Measurements from ENCODE around the gene NTSR1.

The NTSR1 gene

DNA sequence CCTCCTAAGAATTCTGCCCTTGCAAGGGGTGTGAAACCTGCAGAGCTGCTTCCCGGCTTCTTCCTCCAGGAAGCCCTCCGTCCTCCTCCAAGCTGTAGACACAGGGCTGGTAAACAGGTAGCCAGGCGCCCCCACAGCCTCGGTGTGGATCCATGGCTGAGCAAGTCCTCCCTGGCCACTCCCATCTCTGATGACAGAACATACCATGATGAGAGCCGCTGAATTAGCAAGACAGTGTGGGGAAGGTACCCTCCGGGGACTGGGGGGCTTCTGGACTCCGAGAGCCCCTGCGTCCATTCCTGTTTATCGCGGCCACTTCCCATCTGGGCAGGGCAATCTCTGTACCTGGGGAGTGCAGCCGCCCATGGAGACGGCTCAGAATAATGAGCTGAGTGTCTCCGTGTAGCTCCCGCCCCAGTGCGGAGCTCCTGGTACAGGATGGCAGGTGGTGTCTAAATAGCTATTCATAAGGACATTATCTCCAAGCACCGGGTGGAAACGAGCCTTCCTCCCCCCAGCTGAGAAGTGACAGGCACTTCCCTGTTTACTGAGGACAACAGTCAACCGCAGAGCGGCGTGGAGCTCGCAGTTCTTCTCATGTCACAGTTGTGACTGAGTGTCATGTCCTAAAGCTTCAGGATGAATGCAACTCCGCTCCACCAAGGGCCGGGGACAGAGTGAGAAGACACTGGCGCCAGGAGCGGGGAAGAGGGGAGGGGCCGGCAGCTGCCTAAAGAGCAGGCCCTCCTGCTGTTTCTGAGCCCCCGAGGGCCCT lies 22.7 kb upstream of the NTSR1 start:
- TF ChIP-seq TAF1 (IDR thresholded peaks at IDR 0.05; ENCODE audit: borderline replicate concordance, insufficient read depth, low read length), result no peak
- peak; percentile 88 for TF ChIP-seq FOXP2 (optimal IDR thresholded peaks at IDR 0.05; ENCODE audit: borderline replicate concordance, extremely low read depth, extremely low read length, insufficient read depth)
- TF ChIP-seq, protein P1, sequence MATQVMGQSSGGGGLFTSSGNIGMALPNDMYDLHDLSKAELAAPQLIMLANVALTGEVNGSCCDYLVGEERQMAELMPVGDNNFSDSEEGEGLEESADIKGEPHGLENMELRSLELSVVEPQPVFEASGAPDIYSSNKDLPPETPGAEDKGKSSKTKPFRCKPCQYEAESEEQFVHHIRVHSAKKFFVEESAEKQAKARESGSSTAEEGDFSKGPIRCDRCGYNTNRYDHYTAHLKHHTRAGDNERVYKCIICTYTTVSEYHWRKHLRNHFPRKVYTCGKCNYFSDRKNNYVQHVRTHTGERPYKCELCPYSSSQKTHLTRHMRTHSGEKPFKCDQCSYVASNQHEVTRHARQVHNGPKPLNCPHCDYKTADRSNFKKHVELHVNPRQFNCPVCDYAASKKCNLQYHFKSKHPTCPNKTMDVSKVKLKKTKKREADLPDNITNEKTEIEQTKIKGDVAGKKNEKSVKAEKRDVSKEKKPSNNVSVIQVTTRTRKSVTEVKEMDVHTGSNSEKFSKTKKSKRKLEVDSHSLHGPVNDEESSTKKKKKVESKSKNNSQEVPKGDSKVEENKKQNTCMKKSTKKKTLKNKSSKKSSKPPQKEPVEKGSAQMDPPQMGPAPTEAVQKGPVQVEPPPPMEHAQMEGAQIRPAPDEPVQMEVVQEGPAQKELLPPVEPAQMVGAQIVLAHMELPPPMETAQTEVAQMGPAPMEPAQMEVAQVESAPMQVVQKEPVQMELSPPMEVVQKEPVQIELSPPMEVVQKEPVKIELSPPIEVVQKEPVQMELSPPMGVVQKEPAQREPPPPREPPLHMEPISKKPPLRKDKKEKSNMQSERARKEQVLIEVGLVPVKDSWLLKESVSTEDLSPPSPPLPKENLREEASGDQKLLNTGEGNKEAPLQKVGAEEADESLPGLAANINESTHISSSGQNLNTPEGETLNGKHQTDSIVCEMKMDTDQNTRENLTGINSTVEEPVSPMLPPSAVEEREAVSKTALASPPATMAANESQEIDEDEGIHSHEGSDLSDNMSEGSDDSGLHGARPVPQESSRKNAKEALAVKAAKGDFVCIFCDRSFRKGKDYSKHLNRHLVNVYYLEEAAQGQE (IDR thresholded peaks at IDR 0.05; ENCODE audit: insufficient read depth in 1 of 2, low read depth in 2 of 2, low read length in 2 of 2), result no peak
- TF ChIP-seq POLR2AphosphoS5 (IDR thresholded peaks at IDR 0.05; ENCODE audit: low read depth, low read length), result no peak
- no peak for TF ChIP-seq SIN3A (IDR thresholded peaks at IDR 0.05; ENCODE audit: borderline replicate concordance, insufficient read depth, low read length)

DNA sequence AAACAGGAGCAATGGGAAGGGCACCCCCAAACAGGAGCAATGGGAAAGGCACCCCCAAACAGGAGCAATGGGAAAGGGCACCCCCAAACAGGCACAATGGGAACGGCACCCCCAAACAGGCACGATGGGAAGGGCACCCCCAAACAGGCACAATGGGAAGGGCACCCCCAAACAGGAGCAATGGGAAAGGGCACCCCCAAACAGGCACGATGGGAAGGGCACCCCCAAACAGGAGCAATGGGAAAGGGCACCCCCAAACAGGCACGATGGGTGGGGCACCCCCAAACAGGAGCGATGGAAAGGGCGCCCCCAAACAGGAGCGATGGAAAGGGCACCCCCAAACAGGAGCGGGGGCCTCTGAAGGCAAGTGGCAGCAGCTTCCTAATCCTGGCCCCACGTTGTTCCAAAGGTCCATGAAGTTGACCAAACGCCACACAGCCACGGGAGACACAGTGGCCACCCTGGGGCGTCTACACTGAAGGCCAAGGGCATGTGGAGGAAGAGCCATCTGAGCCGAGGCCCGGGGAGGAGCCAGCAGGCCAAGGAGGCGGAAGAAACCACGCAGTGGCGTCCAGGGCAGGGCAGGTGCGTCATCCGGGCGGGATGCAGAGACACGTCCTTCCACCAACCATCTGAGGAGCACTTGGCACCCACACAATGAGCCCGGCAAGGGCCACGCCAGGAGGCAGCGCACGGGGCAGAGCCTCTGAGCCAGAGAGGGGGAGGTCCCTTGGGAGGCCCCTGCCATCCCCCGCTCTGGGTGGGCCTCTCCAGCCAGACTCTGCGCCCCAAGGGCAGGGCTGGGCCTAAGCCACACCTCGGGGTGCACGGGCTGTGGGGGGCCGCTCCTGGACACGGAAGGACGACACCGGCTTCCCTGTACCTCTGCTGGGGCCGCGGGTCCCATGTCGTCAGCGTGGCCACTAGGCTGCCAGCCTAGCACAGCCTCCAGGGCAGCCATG lies 21.5 kb upstream of the NTSR1 start:
- TF ChIP-seq FOXP2 (optimal IDR thresholded peaks at IDR 0.05; ENCODE audit: borderline replicate concordance, extremely low read depth, extremely low read length, insufficient read depth) (no peak), POLR2AphosphoS5 (IDR thresholded peaks at IDR 0.05; ENCODE audit: low read depth, low read length) (no peak), SIN3A (IDR thresholded peaks at IDR 0.05; ENCODE audit: borderline replicate concordance, insufficient read depth, low read length) (no peak), TAF1 (IDR thresholded peaks at IDR 0.05; ENCODE audit: borderline replicate concordance, insufficient read depth, low read length) (no peak)
- TF ChIP-seq, protein P1 (IDR thresholded peaks at IDR 0.05; ENCODE audit: insufficient read depth in 1 of 2, low read depth in 2 of 2, low read length in 2 of 2), result no peak

DNA sequence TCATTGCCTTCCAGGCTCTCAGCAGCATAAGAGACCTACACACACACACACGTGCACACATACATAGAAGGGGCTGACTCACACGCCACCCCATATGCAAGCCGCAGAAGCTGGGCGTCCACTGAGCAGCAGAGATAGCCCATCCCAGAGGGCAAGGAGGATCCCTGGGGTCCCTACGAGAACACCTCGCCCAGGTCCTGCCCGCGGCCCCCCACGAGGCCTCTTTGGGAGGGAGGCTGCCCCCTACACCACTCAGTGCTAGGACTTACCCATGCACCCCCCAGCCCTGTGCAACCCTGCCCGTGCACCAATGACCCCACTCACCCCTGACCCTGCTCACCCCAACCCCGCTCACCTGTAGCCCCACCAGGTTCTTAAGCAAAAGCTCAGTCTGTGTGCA lies 20.6 kb upstream of the NTSR1 start:
- TF ChIP-seq, protein P1 (IDR thresholded peaks at IDR 0.05; ENCODE audit: insufficient read depth in 1 of 2, low read depth in 2 of 2, low read length in 2 of 2), result no peak
- TF ChIP-seq POLR2AphosphoS5 (IDR thresholded peaks at IDR 0.05; ENCODE audit: low read depth, low read length), result no peak
- TF ChIP-seq FOXP2 (optimal IDR thresholded peaks at IDR 0.05; ENCODE audit: borderline replicate concordance, extremely low read depth, extremely low read length, insufficient read depth), result no peak
- no peak for TF ChIP-seq SIN3A (IDR thresholded peaks at IDR 0.05; ENCODE audit: borderline replicate concordance, insufficient read depth, low read length)
- TF ChIP-seq TAF1 (IDR thresholded peaks at IDR 0.05; ENCODE audit: borderline replicate concordance, insufficient read depth, low read length), result no peak

DNA sequence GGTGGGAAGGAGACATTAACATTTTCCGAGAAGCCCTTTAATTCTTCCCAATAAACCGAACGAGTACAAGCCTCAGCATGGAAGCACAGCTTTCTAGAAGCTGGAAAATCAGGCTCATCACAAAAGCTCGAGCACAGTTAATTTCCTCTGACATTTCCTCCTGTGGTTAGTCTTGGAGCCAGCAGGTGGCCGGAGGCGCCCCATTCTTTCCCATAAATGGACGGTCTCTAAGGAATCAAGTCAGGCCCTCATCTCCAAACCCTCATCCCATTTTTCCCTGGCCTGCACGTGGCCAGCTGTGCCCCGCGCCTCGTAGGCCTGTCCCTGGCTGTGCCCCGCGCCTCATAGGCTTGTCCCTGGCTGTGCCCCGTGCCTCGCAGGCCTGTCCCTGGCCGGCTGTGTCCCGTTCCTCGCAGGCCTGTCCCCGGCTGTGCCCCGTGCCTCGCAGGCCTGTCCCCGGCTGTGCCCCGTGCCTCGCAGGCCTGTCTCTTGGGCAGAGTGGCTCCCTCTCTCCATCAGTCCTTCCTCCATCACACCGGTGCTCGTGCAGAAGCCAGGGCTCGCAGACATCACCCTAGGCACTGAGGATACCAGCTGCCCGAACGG lies 19.7 kb upstream of the NTSR1 start:
- TF ChIP-seq, protein P1 (IDR thresholded peaks at IDR 0.05; ENCODE audit: insufficient read depth in 1 of 2, low read depth in 2 of 2, low read length in 2 of 2), result no peak
- TF ChIP-seq SIN3A (IDR thresholded peaks at IDR 0.05; ENCODE audit: borderline replicate concordance, insufficient read depth, low read length), result no peak
- TF ChIP-seq POLR2AphosphoS5 (IDR thresholded peaks at IDR 0.05; ENCODE audit: low read depth, low read length), result no peak
- TF ChIP-seq FOXP2 (optimal IDR thresholded peaks at IDR 0.05; ENCODE audit: borderline replicate concordance, extremely low read depth, extremely low read length, insufficient read depth), result no peak
- TF ChIP-seq TAF1 (IDR thresholded peaks at IDR 0.05; ENCODE audit: borderline replicate concordance, insufficient read depth, low read length), result no peak
